ENCODE results near the gene MIF.
"Not testable (repeated sequence)": the region's sequence is repeated elsewhere in the genome, so short reads cannot be mapped to it uniquely, and the experiment has no call there.

The MIF gene

DNA sequence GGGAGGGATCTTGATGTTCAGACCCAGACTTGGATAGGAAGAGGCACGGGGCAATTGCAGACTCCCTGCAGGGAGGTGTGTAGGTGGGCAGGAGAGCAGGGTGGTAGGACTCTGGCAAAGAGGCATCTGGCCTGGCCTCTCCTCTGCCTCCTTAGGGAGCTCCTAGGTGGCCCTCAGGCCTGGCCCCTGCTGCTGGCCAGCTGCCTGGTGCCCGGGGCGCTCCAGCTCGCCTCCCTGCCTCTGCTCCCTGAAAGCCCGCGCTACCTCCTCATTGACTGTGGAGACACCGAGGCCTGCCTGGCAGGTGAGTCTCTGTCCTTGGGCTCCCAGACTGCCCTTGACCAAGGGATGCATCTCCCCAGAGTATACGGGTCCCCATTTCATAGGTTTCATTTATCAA lies 16.6 kb upstream of the MIF start:
- no peak for DNase-seq

DNA sequence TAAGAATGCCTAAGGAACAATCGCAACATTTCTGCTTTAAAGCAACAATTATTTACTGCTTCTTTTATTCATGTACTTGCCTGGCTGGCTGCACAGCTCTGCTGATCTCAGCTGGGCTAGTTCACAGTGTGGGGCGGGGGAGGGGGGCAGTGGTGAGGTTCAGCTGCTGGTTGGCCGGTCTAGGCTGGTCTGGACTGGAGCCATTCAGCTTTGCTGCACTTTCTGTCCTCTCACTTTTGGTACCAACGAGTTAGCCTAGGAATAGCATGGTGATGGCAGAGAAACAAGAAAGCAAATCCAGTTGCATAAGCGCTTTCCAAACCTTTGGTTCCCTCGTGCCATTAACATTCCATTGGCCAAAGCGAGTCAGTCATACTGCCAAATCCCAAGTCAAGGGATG lies 16.0 kb upstream of the MIF start:
- no peak for DNase-seq

DNA sequence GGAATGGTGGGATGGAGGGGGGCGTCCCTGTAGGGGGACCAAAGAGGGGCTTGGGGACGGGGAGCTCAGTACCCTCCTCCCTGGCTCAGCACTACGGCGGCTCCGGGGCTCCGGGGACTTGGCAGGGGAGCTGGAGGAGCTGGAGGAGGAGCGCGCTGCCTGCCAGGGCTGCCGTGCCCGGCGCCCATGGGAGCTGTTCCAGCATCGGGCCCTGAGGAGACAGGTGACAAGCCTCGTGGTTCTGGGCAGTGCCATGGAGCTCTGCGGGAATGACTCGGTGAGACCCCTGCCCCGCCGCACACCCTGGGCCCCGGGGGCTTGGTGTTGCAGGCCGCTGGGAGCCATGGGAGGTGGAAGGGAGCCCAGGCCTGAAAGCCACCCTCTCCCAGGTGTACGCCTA lies 11.8 kb upstream of the MIF start:
- no peak for DNase-seq

DNA sequence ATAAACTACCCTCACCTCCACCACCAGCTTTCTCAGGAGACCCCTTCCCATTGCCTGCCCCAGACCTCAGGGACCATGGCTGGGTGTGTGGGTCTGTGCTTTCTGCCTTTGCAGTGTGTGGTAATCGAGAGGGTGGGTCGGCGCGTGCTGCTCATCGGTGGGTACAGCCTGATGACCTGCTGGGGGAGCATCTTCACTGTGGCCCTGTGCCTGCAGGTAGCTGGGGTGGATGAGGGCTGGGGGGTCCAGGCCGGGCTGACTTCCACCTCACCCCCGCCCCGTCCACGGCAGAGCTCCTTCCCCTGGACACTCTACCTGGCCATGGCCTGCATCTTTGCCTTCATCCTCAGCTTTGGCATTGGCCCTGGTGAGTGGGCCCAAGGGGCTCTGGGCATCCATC lies 10.5 kb upstream of the MIF start:
- no peak for DNase-seq

DNA sequence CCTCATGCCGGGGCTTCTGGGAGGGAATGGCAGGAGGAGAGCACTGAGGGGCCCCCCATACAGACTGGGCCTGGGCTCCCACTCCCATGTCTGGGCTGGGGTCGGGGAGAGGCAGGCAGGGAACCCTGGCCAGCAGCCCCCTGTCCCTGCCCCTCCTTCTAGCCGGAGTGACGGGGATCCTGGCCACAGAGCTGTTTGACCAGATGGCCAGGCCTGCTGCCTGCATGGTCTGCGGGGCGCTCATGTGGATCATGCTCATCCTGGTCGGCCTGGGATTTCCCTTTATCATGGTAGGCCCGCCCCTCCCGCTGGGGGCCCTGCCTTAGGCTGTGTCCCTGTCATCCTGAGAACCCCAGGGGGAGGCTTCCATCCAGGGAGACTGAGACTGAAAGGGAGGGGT lies 10.0 kb upstream of the MIF start:
- no peak for DNase-seq

DNA sequence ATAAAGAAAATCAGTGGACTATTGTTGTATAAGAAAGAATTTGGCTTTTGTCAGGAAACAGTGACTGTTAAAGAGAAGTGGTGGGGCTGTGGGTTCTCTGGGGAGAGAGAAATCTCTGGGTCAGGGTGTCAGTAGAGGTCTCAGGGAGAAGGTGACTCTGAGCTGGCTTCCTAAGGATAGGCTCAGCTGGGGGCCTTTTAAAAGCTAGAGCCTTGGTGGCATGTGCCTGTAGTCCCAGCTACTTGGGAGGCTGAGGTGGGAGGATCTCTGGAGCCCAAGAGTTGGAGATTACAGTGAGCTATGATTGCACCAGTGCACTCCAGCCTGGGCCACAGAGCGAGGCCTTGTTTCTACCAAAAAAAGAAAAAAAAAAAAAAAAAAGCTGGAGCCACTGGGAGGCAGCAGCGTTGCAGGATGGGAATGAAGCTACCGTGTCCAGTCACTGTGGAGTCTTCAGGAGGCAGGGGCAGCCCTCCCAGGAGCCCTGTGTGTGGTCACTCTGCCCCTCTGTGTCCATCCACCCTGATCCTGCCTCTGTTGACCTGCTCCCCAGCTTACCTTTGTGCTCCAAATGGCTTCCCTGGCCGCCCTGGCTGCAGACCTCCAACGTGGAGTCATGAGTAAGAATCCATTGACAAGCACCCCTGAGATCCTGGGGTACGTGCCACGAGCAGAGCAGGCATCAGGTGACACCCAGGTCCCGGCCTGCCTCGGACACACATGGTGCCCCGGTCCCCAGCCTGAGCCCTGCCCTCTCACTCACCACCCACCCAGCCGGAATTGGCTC lies 5.4 kb upstream of the MIF start:
- DNase-seq = no peak

DNA sequence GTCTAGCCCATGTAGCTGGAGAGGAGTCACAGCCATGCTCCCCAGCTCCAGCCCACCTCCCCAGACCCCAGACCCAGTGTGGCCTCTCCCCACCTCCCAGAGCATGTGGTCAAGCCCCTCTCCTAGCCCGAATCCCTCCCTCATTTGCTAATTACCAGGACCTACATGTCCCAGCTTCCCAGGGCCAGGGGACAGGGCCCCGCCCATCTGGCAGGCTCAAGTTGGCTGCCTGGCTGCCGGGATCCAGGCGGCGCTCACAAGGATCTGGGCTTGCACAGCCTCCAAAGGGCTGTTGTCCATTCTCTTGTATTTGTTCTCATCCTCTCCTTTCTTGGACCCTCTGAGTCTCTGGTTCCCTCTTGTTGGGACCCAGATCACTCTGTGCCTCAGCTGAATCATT lies 4.6 kb upstream of the MIF start:
- no peak for DNase-seq

DNA sequence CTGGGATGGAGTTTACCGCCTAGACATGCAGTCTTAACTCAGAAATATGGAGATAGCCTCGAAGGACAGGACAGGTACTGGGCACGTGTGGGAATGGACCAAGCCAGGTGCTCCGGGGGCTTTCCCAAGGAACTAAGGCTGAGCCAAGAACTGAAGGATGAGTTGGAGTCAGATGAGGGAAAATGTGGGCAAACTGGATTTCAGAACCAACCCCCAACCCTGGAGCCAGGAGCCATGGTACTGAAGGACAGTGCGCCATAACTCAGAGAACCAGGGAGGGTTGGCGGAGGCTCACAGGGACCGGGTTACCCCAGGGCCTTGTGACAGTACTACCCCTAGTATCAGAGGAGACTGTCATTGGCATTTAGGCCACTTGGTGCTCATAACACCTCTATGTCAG lies 2.5 kb upstream of the MIF start:
- DNase-seq = no peak

DNA sequence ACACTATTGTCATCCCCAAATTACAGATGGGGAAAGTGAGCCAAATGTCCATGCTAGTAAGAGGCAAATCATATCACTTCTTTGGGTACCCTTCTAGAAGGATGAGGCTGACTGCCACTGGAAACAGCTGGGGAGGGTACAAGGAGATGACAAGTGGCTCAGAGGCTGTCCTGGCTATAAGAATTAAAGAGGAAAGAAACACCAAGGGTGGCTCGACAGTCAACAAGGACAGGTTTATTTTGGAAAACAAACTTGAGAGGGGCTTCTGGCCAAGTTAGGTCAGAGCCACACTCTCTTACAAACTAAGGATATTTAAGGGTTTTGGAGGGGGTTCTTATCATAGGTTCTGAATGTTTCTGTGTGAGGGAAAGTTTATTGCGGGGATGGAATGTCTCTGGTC lies 2.1 kb upstream of the MIF start:
- DNase-seq = no peak

DNA sequence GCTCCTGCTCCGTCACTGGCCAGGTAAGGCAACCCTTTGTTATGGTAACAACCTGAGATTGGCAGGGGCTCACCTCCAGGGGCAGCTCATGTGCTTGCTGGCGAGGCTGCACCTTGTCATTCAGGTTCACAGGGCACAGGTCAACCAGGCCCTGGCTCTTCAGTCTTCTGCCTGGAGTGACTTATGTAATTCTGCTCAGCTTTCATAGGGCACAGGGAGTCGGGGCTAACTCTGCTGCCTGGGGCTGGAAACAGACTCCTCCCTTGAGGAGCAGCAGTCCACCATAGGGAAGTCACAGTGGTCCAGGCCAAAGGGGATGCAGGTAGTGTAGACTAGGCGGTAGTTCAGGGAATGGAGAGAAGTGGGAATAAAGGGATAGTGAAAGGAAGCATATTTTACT lies 1.5 kb upstream of the MIF start:
- no peak for DNase-seq

DNA sequence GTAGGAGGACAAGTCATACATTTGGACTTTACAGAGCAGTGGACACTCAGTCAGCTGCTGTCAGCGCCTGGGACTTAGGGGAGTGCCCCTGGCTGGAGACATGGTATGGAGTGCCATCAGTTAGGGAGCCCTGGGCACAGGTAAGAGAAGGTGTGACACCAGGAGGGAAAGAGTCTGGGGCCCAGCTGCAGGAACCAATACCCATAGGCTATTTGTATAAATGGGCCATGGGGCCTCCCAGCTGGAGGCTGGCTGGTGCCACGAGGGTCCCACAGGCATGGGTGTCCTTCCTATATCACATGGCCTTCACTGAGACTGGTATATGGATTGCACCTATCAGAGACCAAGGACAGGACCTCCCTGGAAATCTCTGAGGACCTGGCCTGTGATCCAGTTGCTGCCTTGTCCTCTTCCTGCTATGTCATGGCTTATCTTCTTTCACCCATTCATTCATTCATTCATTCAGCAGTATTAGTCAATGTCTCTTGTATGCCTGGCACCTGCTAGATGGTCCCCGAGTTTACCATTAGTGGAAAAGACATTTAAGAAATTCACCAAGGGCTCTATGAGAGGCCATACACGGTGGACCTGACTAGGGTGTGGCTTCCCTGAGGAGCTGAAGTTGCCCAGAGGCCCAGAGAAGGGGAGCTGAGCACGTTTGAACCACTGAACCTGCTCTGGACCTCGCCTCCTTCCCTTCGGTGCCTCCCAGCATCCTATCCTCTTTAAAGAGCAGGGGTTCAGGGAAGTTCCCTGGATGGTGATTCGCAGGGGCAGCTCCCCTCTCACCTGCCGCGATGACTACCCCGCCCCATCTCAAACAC lies 850 bp upstream of the MIF start:
- no peak for DNase-seq

DNA sequence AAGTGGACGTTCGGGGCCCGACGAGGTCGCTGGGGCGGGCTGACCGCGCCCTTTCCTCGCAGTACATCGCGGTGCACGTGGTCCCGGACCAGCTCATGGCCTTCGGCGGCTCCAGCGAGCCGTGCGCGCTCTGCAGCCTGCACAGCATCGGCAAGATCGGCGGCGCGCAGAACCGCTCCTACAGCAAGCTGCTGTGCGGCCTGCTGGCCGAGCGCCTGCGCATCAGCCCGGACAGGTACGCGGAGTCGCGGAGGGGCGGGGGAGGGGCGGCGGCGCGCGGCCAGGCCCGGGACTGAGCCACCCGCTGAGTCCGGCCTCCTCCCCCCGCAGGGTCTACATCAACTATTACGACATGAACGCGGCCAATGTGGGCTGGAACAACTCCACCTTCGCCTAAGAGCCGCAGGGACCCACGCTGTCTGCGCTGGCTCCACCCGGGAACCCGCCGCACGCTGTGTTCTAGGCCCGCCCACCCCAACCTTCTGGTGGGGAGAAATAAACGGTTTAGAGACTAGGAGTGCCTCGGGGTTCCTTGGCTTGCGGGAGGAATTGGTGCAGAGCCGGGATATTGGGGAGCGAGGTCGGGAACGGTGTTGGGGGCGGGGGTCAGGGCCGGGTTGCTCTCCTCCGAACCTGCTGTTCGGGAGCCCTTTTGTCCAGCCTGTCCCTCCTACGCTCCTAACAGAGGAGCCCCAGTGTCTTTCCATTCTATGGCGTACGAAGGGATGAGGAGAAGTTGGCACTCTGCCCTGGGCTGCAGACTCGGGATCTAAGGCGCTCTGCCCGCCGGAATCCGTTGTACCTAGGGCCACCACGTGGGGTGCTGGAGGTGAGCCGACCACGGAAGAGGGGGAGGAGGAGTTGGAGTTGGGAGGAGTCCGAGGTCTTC lies 771 bp downstream of the MIF start:
- peak; percentile 28 to 65 (median 60) for DNase-seq

DNA sequence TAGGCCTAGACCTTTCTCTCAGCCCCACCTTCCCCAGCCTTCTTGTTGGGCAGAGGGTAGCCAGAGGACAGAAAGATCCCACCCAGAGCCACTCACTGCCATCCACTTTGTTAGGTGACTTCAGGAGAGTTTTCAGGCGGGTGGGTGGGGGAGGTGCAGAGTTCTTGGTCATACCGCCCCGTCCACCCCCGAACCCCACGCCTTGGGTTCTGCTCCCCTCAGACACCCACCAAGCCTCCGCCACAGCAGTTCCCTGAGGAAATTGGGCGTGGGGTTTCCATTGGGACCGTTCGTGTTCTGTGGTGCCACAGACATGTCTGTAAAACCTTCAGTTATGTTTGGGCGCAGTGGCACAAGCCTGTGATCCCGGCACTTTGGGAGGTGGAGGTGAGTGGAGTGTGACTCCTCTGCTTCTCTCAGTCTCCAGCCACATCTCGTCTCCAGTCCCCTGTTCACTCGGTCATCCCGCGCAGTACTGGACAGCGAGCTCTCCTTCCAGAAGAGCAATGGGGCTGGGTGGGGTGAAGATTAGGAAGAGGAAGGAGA lies 1.5 kb downstream of the MIF start:
- peak in 1 of 6 experiments; percentile 26 for DNase-seq

DNA sequence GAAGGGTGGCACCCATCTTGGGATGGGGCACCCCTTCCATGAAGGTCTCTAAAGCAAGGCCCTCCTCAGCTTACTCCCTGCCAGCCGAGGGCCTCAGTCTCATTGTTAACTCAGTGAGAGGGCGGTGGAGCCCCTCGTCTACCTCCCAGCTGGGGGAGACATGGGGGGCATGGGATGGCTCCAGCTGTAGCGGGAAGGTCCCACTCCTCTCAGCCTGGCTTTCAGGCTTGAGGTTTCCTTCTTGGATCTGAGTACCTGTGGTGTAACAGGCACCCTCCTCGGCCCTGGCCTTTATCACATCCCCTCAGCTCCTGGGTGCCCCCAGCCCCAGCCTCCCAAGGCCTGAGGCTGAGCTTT lies 2.0 kb downstream of the MIF start:
- no peak for DNase-seq

DNA sequence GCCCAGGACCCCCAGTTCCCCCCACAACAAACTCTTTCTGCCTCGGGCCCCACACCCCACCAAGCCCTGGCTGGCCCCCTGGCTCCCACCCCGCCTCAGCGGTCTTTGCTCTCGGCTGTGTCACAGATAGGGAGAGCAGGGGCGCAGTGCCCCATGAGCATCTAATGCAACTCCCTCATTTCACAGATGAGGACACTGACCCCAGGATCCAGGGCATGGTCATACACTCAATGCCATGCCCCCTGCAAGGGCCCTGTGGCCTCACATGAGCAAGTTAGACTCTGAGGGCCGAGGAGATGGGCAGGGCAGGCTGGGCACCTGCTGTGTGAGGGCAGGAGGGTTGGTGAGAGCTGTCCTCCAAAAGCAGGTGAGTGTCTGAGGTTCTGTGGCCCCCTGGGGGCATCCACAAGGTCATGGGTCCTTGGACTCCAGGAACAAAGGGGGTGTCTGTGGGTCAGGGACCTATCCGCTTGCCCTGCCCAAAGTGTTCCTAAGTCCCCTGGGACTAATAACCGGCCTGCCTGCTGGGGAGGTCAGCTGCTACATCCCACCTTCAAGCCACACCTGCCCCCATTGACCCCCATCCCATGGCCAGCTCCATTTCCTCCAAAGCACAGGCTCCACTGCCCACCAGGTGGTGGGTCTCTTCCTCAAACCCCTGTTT lies 2.5 kb downstream of the MIF start:
- DNase-seq = no peak

DNA sequence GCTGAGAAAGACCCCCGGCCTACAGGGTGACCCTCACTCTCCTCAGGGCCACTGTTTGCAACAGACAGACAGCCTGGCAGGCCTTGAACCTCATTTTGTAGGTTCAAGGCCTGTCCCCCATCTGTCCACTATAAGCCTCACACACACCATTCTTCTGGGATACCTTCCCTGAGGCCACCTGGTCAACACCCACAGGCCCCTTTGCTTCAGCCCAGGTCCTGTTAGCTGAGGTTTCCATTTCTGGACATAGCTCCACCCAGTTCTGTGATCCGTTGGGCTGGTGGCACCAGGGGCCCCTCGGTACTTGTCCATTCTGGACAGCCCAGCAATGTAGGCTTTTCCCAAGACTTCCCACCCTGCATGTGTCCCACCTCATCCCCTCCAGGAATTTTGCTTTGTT lies 3.1 kb downstream of the MIF start:
- no peak for DNase-seq

DNA sequence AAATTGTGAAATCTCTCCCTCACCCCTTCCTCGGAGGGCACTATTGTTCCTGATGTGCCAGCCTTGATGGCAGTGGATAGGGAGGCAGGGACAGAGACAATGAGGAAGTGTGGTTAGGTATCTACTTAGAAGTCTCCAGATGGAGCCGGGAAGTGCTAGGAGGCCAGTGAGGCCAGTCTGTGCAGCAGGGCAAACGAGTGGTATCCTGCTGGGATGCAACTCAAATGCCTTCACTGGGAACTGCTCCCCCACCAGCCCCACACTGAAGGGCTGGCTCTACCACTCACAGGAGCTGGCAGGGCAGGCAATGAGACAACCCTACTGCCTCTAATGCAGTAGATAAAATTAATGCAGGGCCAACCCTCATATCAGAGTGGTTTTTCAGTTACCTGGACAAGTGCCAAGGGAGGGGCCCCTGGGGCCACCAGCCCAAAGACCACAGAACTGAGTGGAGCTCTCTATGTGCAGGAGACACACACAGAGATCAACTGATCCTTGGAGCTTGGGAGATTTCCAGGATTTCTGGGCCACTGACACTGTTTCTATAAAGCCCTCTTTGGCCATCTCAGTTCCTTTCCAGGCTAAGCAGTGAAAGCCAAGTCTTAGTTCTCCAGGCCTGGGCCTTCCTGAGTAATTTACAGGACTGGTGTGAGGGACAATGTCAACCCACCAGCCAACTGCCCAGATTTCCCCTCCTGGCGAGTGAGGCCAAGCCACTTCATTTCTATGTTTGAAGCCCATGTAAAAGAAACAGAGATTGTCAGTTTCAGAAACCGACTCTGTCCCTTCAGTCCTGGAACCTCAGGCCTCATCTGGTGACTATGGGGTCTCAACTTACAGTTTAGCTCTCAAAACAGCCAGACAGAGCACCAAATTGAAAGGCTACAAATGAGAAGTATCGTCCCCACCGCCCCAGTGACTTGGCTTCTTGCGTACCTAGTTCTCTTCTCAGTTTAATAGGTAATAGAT lies 4.1 kb downstream of the MIF start:
- DNase-seq = no peak

DNA sequence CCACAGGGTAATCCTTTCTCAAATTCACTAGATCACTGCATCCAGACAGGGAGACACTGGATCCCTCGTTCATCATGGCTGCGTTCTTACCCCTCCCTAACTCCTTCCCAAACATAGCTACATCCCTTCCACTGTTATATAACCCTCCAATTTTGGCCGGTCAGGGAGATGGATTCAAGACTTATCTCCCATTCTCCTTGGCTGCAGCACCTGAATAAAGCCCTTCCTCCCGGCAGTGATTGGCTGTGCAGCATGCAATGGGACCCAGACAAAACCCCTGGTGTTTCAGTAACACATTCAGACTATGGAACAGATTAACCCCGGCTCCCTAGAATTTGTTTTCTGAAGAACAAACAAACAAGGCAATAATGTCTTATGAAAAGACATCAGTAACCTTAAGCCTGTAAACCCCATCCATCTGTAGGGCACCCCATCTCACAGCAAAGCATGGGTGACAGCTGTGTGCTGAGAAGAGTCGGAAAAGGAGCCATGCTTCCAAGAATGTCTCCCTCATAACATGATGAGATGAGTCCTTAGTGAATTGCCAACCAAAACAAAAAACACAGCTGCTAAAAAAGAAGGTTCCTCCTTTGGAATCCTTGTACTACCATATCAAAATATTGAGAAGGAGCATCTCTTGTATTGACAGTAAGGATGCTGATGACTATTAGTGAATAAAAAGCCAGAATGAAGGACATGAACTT lies 5.0 kb downstream of the MIF start:
- DNase-seq = no peak

DNA sequence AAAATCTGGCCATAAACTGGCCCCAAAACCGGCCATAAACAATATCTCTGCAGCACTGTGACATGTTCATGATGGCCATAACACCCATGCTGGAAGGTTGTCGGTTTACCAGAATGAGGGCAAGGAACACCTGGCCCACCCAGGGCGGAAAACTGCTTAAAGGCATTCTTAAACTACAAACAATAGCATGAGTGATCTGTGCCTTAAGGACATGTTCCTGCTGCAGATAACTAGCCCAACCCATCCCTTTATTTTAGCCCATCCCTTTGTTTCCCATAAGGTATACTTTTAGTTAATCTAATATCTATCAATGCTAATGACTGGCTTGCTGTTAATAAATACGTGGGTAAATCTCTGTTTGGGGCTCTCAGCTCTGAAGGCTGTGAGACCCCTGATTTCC lies 6.0 kb downstream of the MIF start:
- not testable (repeated sequence) for DNase-seq

DNA sequence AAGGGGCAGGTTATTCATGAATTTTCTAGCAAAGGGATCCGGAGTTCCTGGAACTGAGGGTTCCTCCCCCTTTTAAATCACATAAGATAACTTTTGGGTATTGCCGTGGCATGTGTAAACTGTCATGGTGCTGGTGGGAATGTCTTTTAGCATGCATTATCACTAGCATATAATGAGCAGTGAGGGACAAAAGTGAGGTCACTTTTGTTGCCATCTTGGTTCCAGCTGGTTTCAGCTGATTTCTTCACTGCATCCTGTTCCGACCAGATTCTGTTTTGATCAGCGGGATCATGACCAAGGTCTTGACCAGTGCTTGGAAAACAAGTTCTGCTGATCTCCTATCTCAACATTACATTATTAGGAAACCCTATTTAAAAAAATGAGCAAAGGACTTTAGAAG lies 7.4 kb downstream of the MIF start:
- no peak for DNase-seq

All from stimulated activated naive CD4-positive, alpha-beta T cell (primary cell).